Neural cell (in vitro differentiated cells): ENCODE data around the gene KMT2D.

Experiments
- EP300 ChIP-seq: fragments of 450-650 bp; conservative IDR thresholded peaks from 2 replicates; pipeline ENCODE4 v1.6.1; 2014; ENCODE audit warnings: antibody characterized with exemption, mild to moderate bottlenecking, moderate library complexity; ENCODE audit not compliant: poor library complexity, severe bottlenecking
- EZH2 ChIP-seq: fragments of 200-600, 300-800 bp; shearing (Covaris generic), sonication (generic); IDR thresholded peaks from 2 replicates; pipeline ENCODE4 v1.6.1; 2014; ENCODE audit warnings: antibody characterized with exemption, low read length, borderline replicate concordance, mild to moderate bottlenecking; ENCODE audit not compliant: insufficient read depth, poor library complexity, severe bottlenecking
- POLR2AphosphoS5 ChIP-seq: IDR thresholded peaks from 2 replicates; pipeline ENCODE4 v1.6.1; 2012
- RAD21 ChIP-seq: fragments of 450-650 bp; conservative IDR thresholded peaks from 2 replicates; pipeline ENCODE4 v1.6.1; 2014; ENCODE audit warnings: antibody characterized with exemption, mild to moderate bottlenecking, moderate library complexity
- SMC3 ChIP-seq: fragments of 450-650 bp; conservative IDR thresholded peaks from 2 replicates; pipeline ENCODE4 v1.6.1; 2014; ENCODE audit warnings: antibody characterized with exemption, mild to moderate bottlenecking, moderate library complexity; ENCODE audit not compliant: poor library complexity
- TAF1 ChIP-seq: IDR thresholded peaks from 2 replicates; pipeline ENCODE4 v1.6.1; 2012; ENCODE audit warnings: low read depth
- TF ChIP-seq, protein P1 (sequence below): fragments of 450-650 bp; IDR thresholded peaks from 2 replicates; pipeline ENCODE4 v1.5.1; 2014; ENCODE audit warnings: antibody characterized with exemption, mild to moderate bottlenecking, moderate library complexity; ENCODE audit not compliant: poor library complexity, severe bottlenecking
- TF ChIP-seq, protein P2 (sequence below): IDR thresholded peaks from 2 replicates; pipeline ENCODE4 v1.6.1; 2012; ENCODE audit warnings: borderline replicate concordance

DNA sequence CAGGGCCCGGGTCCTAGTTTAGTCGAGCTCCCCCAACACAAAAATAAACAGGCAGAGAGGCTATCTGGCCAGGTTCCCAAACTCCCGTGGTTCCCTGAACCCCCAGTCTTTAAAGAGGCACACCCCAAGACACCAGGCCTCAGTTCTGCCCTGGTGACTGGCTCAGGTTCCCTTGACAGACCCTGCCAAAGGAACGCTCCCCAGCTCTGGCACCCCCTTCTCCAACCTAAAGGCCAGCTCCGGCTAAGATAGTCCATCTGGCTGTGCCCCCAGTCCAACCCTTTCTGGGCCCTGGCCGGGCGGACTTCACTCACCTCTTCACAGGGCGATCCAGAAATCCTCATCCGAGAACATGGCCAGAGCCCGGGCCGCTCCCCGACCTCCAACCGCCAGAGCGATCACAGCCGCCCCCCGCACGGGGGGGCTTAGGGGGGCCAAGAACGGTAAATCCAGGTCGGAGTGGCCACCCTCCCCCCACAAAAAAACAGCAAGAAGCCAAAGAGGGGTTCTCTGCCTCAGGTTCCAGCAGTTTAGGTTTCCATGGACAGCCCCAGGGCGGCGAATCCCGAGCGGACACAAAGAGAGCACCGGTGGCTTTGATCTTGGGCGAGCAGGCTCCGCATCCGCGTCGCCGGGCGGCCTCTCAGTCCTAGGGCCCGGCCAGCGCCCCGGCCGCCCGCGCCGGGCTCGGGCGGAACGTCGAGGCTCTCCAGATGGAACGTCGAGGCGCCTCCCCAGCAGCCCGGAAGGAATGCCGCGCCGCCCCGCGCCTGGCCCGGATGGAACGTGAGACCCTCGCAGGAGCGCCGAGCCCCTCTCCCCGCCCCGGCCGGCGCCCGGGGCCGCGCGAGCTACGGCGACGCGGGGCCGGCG lies 1.1 kb downstream of the KMT2D start:
- TF ChIP-seq, protein P1, sequence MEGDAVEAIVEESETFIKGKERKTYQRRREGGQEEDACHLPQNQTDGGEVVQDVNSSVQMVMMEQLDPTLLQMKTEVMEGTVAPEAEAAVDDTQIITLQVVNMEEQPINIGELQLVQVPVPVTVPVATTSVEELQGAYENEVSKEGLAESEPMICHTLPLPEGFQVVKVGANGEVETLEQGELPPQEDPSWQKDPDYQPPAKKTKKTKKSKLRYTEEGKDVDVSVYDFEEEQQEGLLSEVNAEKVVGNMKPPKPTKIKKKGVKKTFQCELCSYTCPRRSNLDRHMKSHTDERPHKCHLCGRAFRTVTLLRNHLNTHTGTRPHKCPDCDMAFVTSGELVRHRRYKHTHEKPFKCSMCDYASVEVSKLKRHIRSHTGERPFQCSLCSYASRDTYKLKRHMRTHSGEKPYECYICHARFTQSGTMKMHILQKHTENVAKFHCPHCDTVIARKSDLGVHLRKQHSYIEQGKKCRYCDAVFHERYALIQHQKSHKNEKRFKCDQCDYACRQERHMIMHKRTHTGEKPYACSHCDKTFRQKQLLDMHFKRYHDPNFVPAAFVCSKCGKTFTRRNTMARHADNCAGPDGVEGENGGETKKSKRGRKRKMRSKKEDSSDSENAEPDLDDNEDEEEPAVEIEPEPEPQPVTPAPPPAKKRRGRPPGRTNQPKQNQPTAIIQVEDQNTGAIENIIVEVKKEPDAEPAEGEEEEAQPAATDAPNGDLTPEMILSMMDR: no peak
- TF ChIP-seq, protein P2, sequence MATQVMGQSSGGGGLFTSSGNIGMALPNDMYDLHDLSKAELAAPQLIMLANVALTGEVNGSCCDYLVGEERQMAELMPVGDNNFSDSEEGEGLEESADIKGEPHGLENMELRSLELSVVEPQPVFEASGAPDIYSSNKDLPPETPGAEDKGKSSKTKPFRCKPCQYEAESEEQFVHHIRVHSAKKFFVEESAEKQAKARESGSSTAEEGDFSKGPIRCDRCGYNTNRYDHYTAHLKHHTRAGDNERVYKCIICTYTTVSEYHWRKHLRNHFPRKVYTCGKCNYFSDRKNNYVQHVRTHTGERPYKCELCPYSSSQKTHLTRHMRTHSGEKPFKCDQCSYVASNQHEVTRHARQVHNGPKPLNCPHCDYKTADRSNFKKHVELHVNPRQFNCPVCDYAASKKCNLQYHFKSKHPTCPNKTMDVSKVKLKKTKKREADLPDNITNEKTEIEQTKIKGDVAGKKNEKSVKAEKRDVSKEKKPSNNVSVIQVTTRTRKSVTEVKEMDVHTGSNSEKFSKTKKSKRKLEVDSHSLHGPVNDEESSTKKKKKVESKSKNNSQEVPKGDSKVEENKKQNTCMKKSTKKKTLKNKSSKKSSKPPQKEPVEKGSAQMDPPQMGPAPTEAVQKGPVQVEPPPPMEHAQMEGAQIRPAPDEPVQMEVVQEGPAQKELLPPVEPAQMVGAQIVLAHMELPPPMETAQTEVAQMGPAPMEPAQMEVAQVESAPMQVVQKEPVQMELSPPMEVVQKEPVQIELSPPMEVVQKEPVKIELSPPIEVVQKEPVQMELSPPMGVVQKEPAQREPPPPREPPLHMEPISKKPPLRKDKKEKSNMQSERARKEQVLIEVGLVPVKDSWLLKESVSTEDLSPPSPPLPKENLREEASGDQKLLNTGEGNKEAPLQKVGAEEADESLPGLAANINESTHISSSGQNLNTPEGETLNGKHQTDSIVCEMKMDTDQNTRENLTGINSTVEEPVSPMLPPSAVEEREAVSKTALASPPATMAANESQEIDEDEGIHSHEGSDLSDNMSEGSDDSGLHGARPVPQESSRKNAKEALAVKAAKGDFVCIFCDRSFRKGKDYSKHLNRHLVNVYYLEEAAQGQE: no peak
- TF ChIP-seq RAD21 (no peak), EP300 (no peak), SMC3 (no peak), EZH2 (no peak), TAF1 (no peak), POLR2AphosphoS5 (no peak)
